ENCODE data around the gene TRIP13.
"Not testable (repeated sequence)": the region's sequence is repeated elsewhere in the genome, so short reads cannot be mapped to it uniquely, and the experiment has no call there.

The TRIP13 gene

GRCh38 chr5:921456-922435 is 29.1 kb downstream of the TRIP13 start:
- no peak for FAIRE-seq

GRCh38 chr5:922436-923280 is 30.0 kb downstream of the TRIP13 start:
- no peak for FAIRE-seq

- no peak for FAIRE-seq
Measured at GRCh38 chr5:923281-923873, 30.7 kb downstream of the TRIP13 start.

GRCh38 chr5:926417-927171 is 33.9 kb downstream of the TRIP13 start:
- FAIRE-seq = no peak

- FAIRE-seq = no peak
Measured at GRCh38 chr5:927172-928015, 34.7 kb downstream of the TRIP13 start.

- not testable (repeated sequence) for FAIRE-seq
Measured at GRCh38 chr5:929182-929581, 36.5 kb downstream of the TRIP13 start.

GRCh38 chr5:929596-929995 is 36.9 kb downstream of the TRIP13 start:
- FAIRE-seq = no peak

GRCh38 chr5:930866-931265 is 38.2 kb downstream of the TRIP13 start:
- no peak for FAIRE-seq

GRCh38 chr5:931570-932145 is 39.0 kb downstream of the TRIP13 start:
- no peak for FAIRE-seq

- FAIRE-seq = no peak
Measured at GRCh38 chr5:932151-932627, 39.5 kb downstream of the TRIP13 start.

GRCh38 chr5:932628-933250 is 40.1 kb downstream of the TRIP13 start:
- FAIRE-seq = no peak

- FAIRE-seq = no peak
Measured at GRCh38 chr5:933251-933861, 40.7 kb downstream of the TRIP13 start.

GRCh38 chr5:933951-934350 is 41.3 kb downstream of the TRIP13 start:
- FAIRE-seq = not testable (repeated sequence)

GRCh38 chr5:934381-934967 is 41.8 kb downstream of the TRIP13 start:
- not testable (repeated sequence) for FAIRE-seq

- no peak for FAIRE-seq
Measured at GRCh38 chr5:935510-936084, 42.9 kb downstream of the TRIP13 start.

- FAIRE-seq = no peak
Measured at GRCh38 chr5:936149-937144, 43.8 kb downstream of the TRIP13 start.

GRCh38 chr5:937151-937924 is 44.7 kb downstream of the TRIP13 start:
- FAIRE-seq = no peak

All from colon (tissue), 2 donors.